Suppressor macrophage (primary cell): ENCODE measurements around the gene TM2D3.

Source experiments
- DNase-seq, 4 experiments: peaks; one replicate each; pipeline ENCODE4 v3.0.0-alpha.2; 2020 to 2022

The TM2D3 gene

DNA sequence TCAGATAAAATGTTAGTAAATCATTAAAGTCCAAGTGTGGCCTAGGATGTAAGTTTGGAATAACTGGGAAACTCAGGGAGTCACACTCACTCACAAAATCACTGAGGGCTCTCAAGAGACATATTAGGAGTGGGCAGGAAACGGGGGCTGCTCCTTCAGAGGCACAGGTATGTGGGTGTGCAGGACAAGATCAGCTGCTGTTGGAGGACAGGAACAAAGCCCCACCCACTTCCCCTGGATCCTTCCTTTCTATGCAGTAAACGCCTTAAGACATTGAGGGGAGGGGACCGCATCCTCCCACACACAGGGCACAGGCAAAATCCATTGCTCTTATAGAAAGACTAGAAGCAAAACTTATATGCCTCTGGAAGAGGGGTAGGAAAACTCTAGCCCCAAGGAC lies 30.2 kb downstream of the TM2D3 start:
- no peak for DNase-seq

DNA sequence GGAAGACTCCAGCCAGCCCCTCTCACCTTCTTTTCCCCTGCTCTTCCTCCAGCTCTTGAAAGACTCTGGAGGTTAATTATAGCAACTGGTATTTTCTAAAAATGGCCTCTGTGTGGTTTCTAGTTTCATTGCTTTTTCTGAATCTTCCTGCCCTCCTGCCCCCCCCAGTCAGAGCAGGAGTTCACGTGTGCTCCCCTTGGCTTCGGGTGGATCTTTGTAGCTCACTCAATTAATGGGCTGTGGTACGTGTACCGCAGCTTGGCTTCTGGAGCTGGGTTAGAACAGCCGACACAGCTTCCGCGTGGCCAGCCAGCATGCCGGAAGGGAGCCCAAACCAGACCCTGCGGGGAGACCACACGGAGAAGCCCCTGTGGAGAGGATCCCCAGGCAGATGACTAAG lies 31.5 kb downstream of the TM2D3 start:
- DNase-seq = no peak

DNA sequence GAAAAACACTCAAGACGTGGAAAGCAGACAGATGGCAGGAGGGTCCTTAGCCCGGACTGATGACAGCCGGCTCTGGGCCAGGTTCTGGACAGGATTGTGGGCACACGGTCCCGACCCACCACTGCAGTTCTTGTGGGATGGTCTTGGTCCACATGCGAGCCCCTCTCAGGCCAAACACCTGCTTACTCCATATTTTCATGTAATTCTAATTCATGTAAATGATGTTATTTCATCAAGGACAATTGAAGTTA lies 32.6 kb downstream of the TM2D3 start:
- DNase-seq = no peak

DNA sequence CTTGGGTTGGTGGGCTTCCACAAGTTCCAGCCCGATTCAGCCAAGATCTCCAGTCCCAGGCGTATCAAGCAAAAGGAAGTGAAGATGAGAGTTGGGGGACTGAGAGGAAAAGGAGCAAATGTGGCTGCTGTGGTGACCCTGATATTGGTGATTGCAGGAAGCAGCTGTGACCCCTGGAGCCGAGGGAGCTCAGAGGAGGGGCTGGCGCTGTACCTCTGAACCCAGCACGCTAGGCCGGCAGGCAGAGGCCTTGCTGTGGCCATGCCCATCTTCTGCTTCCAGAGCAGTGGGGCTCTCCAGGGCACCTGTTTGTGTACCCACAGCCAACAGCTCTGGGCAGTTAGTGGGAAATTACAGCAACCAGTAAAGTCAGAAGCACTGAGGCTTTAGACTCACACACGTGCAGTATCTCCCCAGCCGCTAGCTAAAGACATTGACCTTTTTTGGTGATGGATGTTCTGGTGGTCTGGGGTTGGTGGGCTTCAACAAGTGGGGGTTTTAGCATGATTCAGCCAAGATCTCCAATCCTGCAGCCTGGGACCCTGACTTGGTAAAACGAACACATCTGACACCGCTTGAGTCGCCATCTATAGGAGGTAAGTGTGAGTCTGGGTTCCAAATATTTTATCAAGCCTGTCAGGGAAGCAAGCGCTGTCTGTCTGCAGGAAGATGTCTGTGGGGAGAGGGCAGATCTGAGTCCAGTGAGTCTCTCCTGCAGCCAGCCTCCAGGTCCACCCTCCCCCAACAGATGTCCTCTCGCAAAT lies 33.1 kb downstream of the TM2D3 start:
- DNase-seq = no peak

DNA sequence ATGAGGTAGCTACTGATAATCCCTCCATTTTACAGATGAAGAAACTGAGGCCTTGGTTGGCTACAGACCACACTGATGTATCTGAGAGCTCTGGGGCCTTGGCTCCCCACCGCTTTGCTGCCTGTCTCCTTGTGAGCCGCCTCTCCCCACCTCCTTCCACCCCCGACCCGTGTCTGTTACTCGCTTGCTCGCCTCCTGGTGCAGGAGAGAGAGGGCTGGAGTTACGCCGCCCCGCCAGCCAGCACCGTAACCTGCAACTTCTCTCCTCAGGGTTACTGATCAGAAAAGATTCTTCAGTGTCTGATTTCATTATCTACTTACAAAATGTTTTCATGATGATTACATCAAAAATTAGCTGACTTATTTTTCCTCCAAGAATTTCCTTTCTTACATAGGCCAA lies 34.1 kb downstream of the TM2D3 start:
- DNase-seq = no peak

DNA sequence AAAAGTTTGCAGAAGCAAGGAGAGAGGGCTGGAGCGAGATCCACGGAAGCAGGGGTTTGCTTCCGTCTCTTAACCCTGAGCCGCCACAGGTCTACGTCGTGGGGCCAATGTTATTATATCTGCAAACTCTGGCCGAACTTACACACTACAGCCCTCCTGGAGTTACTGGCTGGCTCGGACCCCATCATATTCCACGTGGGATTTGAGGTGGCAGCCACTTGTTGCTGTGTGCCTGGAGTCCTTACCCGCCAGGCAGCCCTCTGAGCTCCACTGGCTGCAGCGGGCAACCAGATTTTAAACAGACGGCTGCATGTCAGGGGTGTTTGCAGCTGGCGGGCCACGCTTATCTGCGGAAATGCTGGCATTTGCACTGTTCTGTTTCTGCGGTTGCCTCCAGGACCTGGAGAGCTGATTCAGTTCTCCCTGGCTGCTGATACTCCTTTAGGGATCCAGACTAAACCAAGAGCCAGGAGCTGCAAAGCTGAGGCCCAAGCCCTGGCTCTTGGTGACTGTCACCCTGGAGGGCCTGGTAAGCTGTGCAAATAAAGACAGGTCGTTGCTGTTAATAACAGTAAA lies 34.7 kb downstream of the TM2D3 start:
- no peak for DNase-seq

DNA sequence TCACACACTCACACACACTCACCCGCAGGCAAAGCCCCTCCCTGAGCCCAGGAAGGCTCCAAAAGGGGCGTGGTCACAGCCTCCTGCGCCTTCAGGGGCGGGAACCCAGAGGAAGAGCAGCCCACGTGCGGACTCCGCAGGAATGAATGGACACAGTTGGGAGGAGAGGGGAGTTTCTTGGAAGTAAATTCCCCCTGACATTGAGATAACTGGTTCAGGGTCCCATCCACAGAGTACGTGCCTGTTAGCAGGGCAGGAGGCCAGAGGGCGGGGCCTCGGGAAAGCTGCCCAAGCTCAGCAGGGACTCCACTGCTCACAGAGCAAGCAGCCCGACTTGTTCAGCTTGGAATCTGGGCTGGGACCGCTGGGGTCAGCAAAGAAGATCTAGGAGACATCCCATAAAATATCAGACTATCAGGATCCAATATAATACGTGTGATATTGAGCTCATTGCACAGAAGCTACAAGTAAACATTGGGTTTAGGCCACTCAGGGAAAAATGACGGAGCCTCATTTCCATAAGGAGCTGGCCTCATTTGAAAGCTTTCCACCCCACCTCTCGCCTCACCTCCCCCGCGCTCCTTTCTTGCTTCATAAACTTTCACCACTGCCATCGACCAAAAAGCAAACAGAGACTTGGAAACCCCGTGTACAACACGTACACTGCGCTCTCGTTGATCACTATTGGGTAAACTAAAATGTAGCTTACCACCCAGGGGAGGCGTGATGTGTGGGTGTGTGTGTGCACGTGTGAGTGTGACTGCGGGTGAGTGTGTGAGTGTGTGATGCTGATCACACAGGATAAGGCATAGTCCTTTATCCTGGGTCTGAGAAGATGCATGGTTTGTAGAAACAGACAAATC lies 36.0 kb downstream of the TM2D3 start:
- no peak for DNase-seq

DNA sequence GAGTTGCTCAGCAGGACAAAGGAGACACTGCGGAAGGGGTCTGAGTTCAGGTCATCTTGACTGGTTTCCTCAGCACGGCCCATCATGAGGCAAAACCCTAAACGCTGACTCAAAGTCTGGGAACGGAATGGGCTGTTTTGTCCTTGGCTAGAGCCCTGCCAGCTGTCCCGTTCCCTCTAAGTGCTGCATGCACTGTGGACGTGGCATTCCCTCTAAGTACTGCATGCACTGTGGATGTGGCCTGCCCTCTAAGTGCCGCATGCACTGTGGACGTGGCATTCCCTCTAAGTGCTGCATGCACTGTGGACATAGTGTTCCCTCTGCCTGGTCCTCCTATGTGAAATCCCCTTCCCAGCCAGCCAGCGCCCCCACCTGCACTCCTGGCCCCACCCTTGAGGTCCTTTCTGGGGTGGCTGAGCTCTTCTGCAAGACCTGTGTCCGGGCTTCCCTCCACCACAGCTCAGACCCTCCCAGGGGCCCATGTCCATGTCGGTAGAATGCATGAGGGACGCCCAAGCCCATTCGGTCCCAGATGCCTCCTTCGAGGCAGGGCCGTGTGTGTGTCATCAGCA lies 36.7 kb downstream of the TM2D3 start:
- DNase-seq = no peak

DNA sequence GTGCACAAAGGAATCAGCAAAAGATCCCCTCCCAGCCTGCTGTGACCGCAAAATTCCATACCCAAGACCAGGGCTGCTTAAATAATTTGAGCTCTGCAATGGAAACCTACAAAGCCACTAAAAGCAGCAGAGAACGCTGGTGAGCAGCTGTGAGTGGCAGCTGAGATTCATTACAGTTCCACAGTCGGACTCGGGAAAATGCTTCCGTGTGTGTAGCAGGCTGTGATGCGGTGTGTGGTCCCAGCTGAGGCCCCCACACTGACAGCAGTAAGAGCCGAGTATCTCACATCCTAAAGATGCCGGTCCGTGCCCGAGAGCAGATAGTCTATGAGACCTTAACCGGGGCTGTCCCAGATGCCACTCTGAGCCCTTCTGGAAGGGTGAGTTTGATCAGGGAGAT lies 37.4 kb downstream of the TM2D3 start:
- no peak for DNase-seq

DNA sequence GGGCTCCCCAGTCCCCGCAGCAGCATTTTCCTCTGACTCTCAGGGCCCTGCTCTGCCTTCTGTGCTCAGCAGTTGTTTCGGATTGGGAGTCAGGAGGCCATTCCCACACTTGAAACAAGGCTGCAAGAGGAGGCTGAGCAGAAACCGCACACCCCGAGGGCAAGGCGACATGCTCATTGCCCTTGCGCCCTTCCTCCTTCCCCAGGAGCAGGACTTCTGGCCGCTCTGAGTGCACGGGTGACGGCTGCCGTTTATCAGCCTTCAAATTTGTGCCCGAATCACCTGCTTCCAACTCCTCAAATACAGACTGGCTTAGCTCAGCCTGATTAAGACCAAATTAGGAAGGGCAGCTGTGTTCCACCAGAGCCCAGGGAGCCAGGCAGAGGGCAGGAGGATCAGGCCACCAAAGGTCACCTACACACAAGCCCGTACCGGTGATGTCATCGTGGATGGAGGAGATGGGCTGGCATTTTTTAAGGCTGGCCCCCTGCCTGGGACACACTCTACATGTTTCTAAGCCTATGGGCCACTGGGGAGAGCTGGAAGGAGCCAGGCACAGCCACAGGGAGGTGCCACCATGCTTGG lies 38.1 kb downstream of the TM2D3 start:
- DNase-seq = no peak

DNA sequence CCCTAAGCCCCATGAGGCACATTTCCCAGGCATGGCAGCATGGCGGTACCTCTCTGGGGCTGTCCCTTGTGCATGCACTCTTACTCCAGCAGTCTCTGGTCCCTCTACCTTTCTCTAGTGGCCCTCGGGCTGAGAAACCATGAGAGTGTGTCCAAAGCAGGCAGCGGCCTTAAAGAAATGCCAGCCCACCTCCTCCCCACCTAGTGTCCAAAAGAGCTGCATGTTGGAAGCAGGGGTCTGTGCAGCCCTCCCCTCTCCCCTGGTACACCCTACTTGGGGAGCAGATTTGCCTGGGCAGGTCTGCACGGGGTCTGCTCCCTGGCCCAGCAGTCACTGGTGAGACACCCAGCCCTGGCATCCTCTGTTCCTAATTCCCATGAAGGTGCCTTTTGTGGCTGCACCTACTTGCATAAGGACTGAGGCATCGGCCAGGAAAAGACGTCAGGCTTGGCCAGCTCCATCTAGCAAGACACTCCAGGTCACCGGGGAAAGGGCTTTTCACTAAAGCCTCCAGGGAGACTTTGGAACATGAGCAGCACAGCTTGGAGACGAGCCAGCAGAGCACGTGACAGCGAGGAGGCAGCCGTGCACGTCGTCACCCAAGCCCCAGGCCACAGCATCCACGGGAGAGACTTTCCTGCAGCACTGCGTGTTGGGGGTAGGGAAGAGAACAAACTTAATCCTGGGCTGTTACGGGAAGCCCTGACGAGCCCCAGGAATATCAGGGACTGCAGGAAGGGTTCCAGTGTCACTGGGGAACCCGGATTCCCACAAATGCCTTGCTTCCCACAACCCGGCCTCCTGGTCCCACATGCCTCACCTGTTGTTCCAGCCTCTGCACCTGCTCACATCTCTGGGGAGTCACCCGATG lies 38.8 kb downstream of the TM2D3 start:
- no peak for DNase-seq

DNA sequence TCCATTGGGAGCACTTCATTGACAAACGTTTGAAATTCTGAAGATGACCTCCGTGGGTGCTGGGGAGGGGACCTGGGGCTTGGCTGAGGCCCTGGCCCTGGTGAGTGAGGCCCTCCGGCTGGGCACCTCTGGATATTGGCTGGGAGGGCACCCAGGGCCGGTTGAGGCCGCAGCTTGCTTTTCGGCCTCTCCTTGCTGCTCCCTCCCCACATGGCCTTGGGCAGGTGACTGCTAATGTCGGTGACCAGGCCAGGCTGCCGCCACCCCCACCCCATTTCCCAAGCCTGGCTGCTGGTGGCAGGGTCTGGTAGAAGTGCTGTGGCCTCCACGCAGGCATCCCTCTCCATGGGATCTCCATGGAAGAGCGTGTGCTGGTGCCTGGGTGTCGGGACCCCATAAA lies 39.5 kb downstream of the TM2D3 start:
- no peak for DNase-seq

DNA sequence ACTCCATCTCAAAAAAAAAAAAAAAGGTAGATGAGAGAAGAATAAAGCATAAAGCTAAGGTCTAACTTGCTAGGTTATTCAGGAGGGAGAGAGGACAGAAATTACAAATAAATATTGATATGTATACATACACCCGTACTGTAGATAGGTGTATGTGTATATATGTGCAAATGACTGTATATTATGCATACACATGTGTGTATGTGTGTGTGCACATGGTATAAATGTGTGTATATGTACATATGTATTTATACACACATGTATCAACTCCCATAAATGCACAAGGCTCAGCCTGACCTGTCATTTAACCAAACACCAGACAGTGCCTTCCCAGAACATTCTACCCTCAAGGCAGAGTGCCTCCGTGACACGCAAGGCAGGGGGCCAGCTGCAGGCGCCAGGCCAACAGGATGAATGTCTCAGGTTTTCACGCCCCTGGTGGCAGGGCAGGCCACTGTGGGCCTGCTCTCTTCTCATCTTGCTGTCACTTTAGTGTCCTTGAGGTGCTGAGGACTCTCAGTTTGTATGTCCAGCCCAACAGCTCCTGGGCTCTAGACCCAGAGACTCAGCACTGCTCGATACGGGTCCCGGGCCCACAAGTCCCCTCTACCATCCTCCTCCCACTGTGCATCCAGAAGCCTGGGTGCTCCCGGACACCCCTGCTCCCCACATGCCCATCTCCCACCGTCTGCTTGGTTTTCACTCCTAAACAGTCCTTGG lies 40.4 kb downstream of the TM2D3 start:
- no peak for DNase-seq

DNA sequence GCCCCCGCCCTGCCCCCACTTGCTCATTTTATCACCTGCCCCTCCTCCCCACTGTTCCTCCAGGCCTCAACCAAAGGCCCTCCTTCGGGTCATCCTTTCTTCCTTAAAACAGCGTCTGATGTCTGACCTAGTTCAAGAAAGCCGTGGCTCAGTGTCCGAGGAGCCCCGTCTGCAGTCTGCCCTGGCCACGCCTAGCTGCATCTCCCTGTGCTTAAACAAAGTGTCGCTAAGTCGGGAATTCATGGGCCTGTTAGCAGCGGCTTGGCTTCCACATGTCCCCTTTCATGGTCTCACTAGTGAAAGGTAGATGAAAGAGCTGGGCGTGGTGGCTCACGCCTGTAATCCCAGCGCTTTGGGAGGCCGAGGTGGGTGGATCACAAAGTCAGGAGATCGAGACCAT lies 41.2 kb downstream of the TM2D3 start:
- no peak for DNase-seq

DNA sequence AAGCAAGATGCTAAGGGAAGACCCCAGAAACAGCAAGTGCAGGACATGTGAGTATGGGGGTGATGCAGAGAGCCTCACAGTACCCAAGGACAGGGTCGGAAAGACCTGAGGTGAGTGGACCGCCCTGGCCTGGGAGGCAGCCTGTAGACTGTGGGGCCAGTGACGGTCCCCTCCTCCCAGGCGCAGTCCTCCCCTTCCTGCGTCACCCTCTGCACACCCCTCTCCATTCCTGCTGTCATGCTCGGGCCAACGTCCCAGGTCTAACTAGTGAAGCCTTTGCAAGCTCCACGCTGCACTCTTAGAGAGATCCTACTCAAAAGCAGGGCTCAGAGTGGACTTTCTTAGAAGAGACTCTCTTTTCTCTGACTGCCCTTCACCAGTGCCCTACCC lies 41.6 kb downstream of the TM2D3 start:
- DNase-seq = no peak

DNA sequence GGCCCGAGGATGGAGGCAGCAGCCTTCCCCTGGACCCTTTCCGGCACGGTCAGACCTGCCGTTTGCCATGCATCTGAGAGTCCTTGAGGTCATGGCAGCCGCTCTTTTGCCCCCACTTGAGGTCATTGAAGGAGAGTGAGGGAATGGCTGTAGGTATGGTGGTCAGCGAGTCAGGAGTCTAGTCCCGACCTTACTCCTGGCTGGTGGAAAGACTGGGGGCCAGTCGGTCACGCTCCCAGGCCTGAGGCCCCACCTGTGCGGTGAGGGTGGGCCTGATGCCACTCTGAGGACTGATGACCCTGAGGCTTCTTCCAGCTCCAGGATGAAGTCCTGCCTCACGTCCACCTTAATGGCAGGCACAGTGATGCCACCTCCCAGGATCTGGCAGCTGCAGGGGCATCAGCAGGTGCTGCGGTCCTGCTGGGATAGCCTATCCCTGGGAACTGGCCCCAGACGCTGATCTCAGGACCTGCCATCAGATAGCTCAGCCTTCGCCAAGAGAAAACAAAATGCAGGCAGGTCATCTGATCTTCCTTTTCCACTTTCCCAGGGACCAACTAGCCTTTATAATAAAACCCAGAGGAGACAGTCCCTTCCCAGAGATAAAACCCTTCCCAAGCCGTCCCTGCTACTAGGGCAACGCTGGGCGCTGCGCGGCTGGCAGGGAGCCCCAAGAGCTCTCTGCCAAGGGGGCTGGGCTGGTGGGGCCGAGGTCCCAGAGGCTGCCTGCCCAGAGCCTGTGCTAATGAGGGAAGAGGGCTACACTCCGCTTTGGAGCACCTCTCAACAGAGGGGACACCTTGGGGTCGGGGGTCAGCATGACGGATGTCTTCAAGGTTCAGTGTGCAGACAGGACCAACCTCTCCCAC lies 42.2 kb downstream of the TM2D3 start:
- no peak for DNase-seq

DNA sequence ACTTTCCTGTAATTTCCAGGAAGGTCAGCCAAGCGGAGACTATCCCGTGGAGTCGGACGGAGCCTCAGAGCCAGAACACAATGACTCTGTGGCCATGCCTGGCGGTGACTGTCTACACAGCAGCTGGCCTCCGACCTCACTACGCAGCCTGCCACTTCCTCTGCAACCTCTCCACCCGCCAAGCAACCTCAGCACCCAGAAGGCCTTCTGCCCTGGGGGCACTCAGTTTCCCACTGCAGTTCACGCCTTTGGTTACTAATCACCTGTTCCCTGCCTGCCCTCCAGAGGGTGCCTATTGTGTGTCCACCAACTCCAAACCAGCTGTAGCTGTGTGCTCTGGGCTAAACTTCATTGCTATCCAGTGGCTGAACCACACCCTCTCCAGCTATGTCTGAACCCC lies 44.0 kb downstream of the TM2D3 start:
- DNase-seq = no peak

DNA sequence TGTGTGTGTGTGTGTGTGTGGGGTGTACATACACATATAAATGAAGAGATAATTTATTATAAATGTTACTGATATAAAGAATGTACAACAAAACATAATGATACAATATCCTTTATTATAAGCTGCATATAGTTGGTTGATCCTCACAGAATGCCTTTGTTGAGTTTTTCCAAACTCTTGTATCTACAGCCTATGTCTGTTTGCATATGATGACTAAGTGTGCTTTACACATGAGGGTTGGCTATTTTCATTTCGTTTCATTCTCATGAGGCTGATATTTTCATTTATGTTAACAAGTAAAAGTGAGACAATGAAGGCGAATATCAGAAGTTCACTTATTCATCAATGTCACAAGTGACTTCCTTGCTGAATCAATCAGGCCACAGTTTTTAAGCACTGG lies 45.1 kb downstream of the TM2D3 start:
- no peak for DNase-seq

DNA sequence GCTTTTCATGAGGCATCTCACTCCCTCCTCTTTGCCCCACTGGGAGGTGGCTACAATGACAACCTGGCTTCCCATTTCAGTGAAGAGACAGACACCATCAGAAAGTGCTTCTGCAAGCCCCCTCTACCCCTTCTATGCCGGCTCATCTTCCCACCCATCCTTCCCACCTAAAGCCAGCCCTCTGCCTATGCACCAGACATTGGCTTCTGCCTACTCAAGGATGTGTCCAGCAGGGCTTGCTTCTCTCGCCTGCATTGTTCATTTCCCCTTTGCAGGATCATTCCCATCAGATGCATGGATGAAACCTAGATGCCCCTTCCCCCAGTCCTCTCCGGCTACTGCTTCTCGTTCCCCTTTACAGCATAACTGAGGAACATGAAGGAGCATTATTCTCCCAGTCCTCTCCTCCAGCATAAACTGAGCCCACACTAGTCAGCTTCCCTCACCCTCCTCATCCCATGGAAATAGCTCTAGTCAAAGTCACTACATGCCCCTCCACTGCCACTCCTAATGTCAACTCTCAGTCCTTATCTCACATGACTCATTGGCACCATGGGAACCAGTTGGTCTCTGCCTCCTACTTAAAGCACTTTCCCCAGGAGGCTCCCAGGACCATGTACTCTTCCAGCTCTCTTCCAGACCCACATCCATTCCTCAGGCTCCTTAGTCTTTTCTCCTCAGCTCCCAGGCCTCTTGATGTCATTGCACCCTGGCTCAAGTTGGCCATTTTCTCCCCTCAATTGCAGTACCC lies 47.9 kb downstream of the TM2D3 start:
- no peak for DNase-seq

DNA sequence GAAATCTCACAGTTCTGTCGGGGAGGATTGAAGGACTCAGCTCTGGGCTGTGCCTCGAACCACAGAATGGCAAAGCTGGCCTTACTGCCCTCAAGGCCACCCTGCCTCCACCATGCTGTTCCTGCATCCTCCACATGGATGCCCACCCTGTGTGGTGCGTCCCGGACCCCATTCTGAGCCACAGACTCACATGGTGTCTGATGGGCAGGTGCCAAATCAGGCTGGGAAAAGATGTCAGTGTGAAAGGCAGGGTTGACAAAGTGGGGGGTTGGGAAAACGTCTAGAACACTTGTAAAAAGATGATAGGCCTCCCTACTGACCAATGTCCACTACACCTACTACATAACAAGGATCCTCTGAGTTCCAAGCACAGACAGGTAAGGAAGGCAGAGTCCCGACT lies 49.4 kb downstream of the TM2D3 start:
- DNase-seq = no peak
